MM.1S (cell line): ENCODE results near the gene PPP4R2.

ENCODE experiments used
- EZH2 ChIP-seq: fragments of 300-600 bp; sonication (generic); optimal IDR thresholded peaks from 2 replicates; pipeline ENCODE3; 2017; ENCODE audit warnings: low read depth, mild to moderate bottlenecking, antibody characterized with exemption, low read length, mixed read lengths
- EZH2phosphoT487 ChIP-seq: fragments of 300-600 bp; sonication (generic); IDR thresholded peaks from 2 replicates; pipeline ENCODE4 v1.6.1; 2018; ENCODE audit warnings: antibody characterized with exemption, low read length
- TF ChIP-seq, protein P1 (sequence below): fragments of 300-600 bp; sonication (generic); IDR thresholded peaks from 2 replicates; pipeline ENCODE4 v1.5.1; 2016; ENCODE audit warnings: antibody characterized with exemption, low read length, mixed read lengths

- TF ChIP-seq, protein P1, sequence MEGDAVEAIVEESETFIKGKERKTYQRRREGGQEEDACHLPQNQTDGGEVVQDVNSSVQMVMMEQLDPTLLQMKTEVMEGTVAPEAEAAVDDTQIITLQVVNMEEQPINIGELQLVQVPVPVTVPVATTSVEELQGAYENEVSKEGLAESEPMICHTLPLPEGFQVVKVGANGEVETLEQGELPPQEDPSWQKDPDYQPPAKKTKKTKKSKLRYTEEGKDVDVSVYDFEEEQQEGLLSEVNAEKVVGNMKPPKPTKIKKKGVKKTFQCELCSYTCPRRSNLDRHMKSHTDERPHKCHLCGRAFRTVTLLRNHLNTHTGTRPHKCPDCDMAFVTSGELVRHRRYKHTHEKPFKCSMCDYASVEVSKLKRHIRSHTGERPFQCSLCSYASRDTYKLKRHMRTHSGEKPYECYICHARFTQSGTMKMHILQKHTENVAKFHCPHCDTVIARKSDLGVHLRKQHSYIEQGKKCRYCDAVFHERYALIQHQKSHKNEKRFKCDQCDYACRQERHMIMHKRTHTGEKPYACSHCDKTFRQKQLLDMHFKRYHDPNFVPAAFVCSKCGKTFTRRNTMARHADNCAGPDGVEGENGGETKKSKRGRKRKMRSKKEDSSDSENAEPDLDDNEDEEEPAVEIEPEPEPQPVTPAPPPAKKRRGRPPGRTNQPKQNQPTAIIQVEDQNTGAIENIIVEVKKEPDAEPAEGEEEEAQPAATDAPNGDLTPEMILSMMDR, result no peak
- TF ChIP-seq EZH2 (no peak), EZH2phosphoT487 (no peak)
Observed at GRCh38 chr3:73021301-73021835, 24.8 kb downstream of the PPP4R2 start.
